HepG2 (cell line): ENCODE measurements around the gene ELANE. TPM values are rescaled to one million over a fixed set of nuclear protein-coding genes. Genes with fewer than 3 reads are reported as not detected.

Experiments used
- FOXA3 ChIP-seq: IDR thresholded peaks from 2 replicates; pipeline ENCODE4 v1.6.1; 2016; ENCODE audit warnings: missing genetic modification reagents, missing compliant biosample characterization
- FOXM1 ChIP-seq: sonication (generic); formaldehyde crosslinking; IDR thresholded peaks from 2 replicates; pipeline ENCODE4 v1.5.0; 2020; ENCODE audit warnings: missing genetic modification reagents
- HIC2 ChIP-seq: sonication (generic); formaldehyde crosslinking; IDR thresholded peaks from 2 replicates; pipeline ENCODE4 v1.9.0; 2022; ENCODE audit warnings: low read depth, missing genetic modification reagents
- HMG20B ChIP-seq: conservative IDR thresholded peaks from 2 replicates; pipeline ENCODE4 v1.6.1; 2016; ENCODE audit warnings: missing genetic modification reagents, missing compliant biosample characterization
- MAX ChIP-seq: IDR thresholded peaks from 2 replicates; pipeline ENCODE4 v1.6.1; 2012; ENCODE audit warnings: inconsistent platforms
- MYPOP ChIP-seq: sonication (generic); formaldehyde crosslinking; IDR thresholded peaks from 2 replicates; pipeline ENCODE4 v1.8.1; 2023; ENCODE audit warnings: mild to moderate bottlenecking, moderate library complexity, missing genetic modification reagents
- NFE2L2 ChIP-seq: fragments of 150-350 bp; IDR thresholded peaks from 2 replicates; pipeline ENCODE4 v1.6.1; 2014; ENCODE audit warnings: low read length
- NFKBIZ ChIP-seq: IDR thresholded peaks from 2 replicates; pipeline ENCODE4 v1.6.1; 2018; ENCODE audit warnings: missing genetic modification reagents, missing compliant biosample characterization
- PAXIP1 ChIP-seq: sonication (generic); formaldehyde crosslinking; conservative IDR thresholded peaks from 2 replicates; pipeline ENCODE4 v1.4.0; 2020; ENCODE audit warnings: mild to moderate bottlenecking, missing genetic modification reagents, moderate library complexity
- RFX5 ChIP-seq: IDR thresholded peaks from 2 replicates; pipeline ENCODE4 v1.6.1; 2011; ENCODE audit warnings: low read depth, low read length, improper control_type of control experiment
- RXRA ChIP-seq: sonication (generic); formaldehyde crosslinking; IDR thresholded peaks from 2 replicates; pipeline ENCODE4 v1.5.1; 2020; ENCODE audit warnings: missing genetic modification reagents
- SALL1 ChIP-seq: sonication (generic); formaldehyde crosslinking; IDR thresholded peaks from 2 replicates; pipeline ENCODE4 v1.8.0; 2022; ENCODE audit warnings: mild to moderate bottlenecking, missing genetic modification reagents
- TBX2 ChIP-seq: sonication (generic); formaldehyde crosslinking; IDR thresholded peaks from 2 replicates; pipeline ENCODE4 v1.5.0; 2020; ENCODE audit warnings: missing genetic modification reagents, mild to moderate bottlenecking, borderline replicate concordance
- TGIF2 ChIP-seq: IDR thresholded peaks from 2 replicates; pipeline ENCODE4 v1.6.1; 2016; ENCODE audit warnings: control low read depth, missing compliant biosample characterization
- TRAFD1 ChIP-seq: sonication (generic); formaldehyde crosslinking; IDR thresholded peaks from 2 replicates; pipeline ENCODE4 v1.5.1; 2020; ENCODE audit warnings: missing genetic modification reagents, mild to moderate bottlenecking, borderline replicate concordance
- ZBTB46 ChIP-seq: sonication (generic); formaldehyde crosslinking; IDR thresholded peaks from 2 replicates; pipeline ENCODE4 v1.4.0; 2020; ENCODE audit warnings: mild to moderate bottlenecking, missing genetic modification reagents, borderline replicate concordance
- ZSCAN5A ChIP-seq: sonication (generic); formaldehyde crosslinking; IDR thresholded peaks from 2 replicates; pipeline ENCODE4 v1.8.0; 2022; ENCODE audit warnings: mild to moderate bottlenecking, missing genetic modification reagents, borderline replicate concordance
- polyA plus RNA-seq, 8 experiments: library from polyadenylated mRNA; depleted of rRNA in 3 of 8; stranded (reverse) in 7 of 8; unstranded in 1 of 8; fragments of >200 nt; fragmentation: Illumina TruSeq in 4 of 8; extraction: Trizol in 4 of 8; gene quantifications; 2 replicates each; pipeline versions ENCODE4 v1.2.1 to v1.2.3, GENCODE V29; 2011 to 2016; ENCODE audit warnings: low read depth in 4 of 8, missing spikeins in 1 of 8, mixed read lengths in 1 of 8; ENCODE audit not compliant: insufficient read depth in 1 of 8
- total RNA-seq, 5 experiments: library from RNA; depleted of rRNA; stranded (reverse); fragments of >200 nt; fragmentation: Illumina TruSeq; extraction: Trizol; gene quantifications; 2 replicates each; pipeline ENCODE4 v1.2.3, GENCODE V29; 2016; ENCODE audit warnings: low read depth in 1 of 5

ELANE gene
- total and polyA plus RNA-seq, 2 of the 13 experiments (the other 11 are each of a cell fraction or from before 2014, with no cell fraction given): not detected

DNA sequence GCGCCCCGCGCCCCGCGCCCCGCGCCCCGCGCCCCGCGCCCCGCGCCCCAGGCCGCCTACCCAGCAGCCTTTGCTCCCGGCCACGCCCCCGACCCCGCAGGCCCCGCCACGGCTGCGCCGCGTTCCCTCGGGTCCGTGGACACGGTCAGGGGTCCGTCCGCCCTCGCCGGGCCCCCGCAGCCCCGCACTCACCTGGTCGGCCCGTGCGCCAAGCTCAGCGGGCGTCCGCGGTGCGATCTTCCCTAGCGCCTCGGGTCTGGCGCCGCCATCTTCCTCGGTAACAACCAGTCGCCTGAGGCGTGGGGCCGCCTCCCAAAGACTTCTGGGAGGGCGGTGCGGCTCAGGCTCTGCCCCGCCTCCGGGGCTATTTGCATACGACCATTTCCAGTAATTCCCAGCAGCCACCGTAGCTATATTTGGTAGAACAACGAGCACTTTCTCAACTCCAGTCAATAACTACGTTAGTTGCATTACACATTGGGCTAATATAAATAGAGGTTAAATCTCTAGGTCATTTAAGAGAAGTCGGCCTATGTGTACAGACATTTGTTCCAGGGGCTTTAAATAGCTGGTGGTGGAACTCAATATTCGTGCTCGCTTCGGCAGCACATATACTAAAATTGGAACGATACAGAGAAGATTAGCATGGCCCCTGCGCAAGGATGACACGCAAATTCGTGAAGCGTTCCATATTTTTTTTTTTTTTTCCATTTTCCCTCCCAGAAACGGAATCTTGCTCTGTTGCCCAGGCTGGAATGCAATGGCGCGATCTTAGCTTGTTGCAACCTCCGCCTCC is 41.0 kb downstream of the ELANE start, which contains the start of the genes MED16 and RNU6-9 (continued):
- no peak for TF ChIP-seq RFX5
- TF ChIP-seq ZBTB46 (CRISPR knock-in tag): no peak
- TF ChIP-seq SALL1 (CRISPR knock-in tag): peak; percentile 73
- TF ChIP-seq TBX2 (CRISPR knock-in tag): peak; percentile 25; the same call in 1 of the 2 replicates
- TF ChIP-seq HIC2 (CRISPR knock-in tag): no peak
- TF ChIP-seq NFE2L2: no peak
- TF ChIP-seq RXRA (CRISPR knock-in tag): peak; percentile 24; the same call in 1 of the 2 replicates
- no peak for TF ChIP-seq MYPOP (CRISPR knock-in tag)
- no peak for TF ChIP-seq HMG20B (CRISPR knock-in tag)
- no peak for TF ChIP-seq NFKBIZ (CRISPR knock-in tag)
- TF ChIP-seq PAXIP1 (CRISPR knock-in tag): 0 out of 2 replicates have a peak, but pooled peaks have one; percentile 19
- peak; percentile 50; the same call in 1 of the 2 replicates for TF ChIP-seq TGIF2
- no peak for TF ChIP-seq ZSCAN5A (CRISPR knock-in tag)
- TF ChIP-seq FOXM1 (CRISPR knock-in tag): no peak
- peak; percentile 42; the same call in 1 of the 2 replicates for TF ChIP-seq MAX
- TF ChIP-seq TRAFD1: no peak
- TF ChIP-seq FOXA3 (CRISPR knock-in tag): peak; percentile 44
